ENCODE measurements around the gene TOP3B.

DNA sequence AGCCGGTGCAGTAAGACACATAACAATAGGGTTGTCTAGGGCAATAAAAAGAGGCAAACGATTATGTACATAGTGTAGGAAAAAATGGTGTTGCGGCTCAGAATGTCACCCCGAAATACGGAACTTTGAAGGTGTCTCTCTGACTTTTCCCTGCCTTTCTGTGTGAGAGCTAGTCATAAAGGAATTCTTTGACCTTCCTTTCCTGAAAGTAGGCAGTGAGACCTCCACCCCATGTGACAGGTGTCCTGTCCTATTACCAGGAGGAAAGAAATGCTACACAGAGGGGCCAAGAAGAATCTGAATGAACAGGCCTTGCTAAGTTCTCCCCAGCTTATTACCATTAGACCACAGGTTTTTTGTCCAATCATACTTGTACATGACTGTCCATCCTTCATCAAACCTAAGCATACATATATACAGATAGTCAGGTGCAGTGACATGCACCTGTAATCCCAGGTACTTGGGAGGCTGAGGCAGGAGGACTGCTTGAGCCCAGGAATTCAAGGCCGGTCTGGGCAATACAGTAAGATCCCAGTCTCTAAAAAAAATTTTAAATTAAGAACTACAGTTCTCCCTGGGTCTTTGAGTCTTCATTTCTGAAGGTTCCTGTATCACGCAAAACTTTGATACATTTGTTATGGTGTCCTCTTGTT, 16.1 kb upstream of the TOP3B start:
- TF ChIP-seq, protein P1, sequence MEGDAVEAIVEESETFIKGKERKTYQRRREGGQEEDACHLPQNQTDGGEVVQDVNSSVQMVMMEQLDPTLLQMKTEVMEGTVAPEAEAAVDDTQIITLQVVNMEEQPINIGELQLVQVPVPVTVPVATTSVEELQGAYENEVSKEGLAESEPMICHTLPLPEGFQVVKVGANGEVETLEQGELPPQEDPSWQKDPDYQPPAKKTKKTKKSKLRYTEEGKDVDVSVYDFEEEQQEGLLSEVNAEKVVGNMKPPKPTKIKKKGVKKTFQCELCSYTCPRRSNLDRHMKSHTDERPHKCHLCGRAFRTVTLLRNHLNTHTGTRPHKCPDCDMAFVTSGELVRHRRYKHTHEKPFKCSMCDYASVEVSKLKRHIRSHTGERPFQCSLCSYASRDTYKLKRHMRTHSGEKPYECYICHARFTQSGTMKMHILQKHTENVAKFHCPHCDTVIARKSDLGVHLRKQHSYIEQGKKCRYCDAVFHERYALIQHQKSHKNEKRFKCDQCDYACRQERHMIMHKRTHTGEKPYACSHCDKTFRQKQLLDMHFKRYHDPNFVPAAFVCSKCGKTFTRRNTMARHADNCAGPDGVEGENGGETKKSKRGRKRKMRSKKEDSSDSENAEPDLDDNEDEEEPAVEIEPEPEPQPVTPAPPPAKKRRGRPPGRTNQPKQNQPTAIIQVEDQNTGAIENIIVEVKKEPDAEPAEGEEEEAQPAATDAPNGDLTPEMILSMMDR (IDR thresholded peaks at IDR 0.05), result no peak
- no peak for TF ChIP-seq POLR2A (IDR thresholded peaks at IDR 0.05)
- TF ChIP-seq POLR2AphosphoS5 (IDR thresholded peaks at IDR 0.05), result no peak
